ENCODE results near the gene ZBTB22. TPM values are rescaled to one million over a fixed set of nuclear protein-coding genes. Genes with fewer than 3 reads are reported as not detected.
"Not testable (repeated sequence)": the region's sequence is repeated elsewhere in the genome, so short reads cannot be mapped to it uniquely, and the experiment has no call there.

ZBTB22 gene
- total RNA-seq, 2 donors from 2014 or later, result 25.1 to 27.5 TPM

DNA sequence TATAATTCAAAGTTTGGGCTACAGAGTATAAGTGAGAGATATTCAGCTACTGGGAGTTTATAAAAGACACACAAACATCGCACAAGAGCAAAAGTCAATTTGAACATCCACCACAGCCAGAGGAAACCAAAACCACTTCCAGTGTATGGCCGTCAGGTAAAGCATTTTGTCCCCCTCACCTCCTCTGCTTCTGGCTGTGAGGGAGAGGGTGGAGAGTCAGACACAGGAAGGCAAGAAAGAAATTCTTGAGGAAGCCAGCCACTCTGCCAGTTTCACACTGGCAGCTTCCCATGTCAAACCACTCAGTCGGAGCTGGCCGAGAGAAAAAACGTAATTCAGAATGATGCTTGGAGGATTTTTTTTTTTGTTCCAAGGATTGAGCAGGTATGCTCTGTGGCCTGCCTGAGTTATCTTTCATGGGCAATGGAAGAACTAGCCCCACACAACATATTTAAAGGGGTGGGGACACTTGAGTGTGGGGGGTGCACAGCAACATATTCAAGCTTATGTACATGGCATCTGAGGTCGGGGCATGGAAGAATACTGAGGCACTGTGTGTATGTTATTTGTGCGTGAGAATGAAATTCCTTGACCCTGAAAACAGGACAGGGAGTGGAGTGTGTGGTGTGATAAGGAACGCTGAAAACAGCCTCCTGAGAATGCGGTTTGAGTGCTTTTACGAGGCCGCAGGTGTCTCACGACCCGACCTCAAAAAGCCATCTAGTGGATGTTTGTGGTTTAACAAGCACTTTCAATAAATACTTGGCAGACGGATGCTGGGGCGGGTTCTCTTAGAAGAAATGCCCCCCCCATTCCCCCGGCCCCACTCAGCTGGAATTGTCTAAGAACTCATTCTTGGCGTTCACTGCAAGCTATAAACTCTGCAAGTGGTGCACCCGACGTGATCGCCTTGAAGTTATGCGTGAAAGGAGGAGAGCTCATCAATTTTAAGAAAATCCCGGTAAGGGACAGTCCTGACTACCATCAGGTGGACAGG lies 27.5 kb upstream of the ZBTB22 start:
- 10% methylated on average over 22 of the region's 22 CpGs for WGBS
- DNase-seq (ENCODE audit: low spot score), result peak; percentile 77
- TF ChIP-seq POLR2AphosphoS5 (IDR thresholded peaks at IDR 0.05) (peak; percentile 76), POLR2A (IDR thresholded peaks at IDR 0.05) (no peak)
- TF ChIP-seq, protein P1, sequence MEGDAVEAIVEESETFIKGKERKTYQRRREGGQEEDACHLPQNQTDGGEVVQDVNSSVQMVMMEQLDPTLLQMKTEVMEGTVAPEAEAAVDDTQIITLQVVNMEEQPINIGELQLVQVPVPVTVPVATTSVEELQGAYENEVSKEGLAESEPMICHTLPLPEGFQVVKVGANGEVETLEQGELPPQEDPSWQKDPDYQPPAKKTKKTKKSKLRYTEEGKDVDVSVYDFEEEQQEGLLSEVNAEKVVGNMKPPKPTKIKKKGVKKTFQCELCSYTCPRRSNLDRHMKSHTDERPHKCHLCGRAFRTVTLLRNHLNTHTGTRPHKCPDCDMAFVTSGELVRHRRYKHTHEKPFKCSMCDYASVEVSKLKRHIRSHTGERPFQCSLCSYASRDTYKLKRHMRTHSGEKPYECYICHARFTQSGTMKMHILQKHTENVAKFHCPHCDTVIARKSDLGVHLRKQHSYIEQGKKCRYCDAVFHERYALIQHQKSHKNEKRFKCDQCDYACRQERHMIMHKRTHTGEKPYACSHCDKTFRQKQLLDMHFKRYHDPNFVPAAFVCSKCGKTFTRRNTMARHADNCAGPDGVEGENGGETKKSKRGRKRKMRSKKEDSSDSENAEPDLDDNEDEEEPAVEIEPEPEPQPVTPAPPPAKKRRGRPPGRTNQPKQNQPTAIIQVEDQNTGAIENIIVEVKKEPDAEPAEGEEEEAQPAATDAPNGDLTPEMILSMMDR (IDR thresholded peaks at IDR 0.05), result peak; percentile 14 to 72 (median 47)
- Histone ChIP-seq H3K27me3 (replicated peaks; ENCODE audit: insufficient read depth) (no peaks in the 10 kb centered on the region), H3K27ac (peak overlapping the region in 1 of 2 donors; percentile 45), H3K4me1 (replicated peaks) (no peaks in the 10 kb centered on the region), H3K36me3 (no peaks in the 10 kb centered on the region), H3K9me3 (no peaks in the 10 kb centered on the region), H3K4me3 (no peak overlapping the region)
- intact Hi-C loops (cut with DNase I), result no loop called here

DNA sequence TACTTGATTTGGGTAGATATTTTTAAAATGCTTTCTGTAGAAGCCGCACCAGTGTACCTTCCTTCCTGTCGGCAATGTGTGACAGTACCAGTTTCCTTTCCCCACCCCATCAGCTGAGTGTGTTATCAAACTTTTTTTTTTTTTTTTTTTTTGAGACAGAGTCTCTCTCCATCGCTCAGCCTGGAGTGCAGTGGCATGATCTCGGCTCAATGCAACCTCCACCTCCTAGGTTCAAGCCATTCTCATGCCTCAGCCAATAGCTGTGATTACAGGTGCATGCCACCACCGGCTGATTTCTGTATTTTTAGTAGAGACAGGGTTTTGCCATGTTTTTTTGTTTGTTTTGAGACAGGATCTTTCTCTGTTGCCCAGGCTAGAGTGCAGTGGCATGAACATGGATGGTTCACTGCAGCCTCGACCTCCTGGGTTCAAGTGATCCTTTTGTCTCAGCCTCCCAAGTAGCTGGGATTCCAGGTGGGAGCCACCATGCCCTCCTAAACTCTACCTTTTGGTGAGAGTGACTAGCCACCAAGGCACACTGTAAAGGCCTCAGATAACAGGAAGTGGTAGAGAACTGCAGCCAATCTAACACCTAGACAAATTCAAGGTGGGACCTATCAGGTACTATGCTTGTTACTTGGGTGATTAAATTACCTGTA lies 26.5 kb upstream of the ZBTB22 start:
- Histone ChIP-seq H3K4me1 (replicated peaks) (no peaks in the 10 kb centered on the region), H3K9me3 (no peaks in the 10 kb centered on the region), H3K27ac (no peak overlapping the region), H3K4me3 (no peak overlapping the region), H3K27me3 (replicated peaks; ENCODE audit: insufficient read depth) (no peaks in the 10 kb centered on the region), H3K36me3 (no peaks in the 10 kb centered on the region)
- 76% methylated on average over 6 of the region's 6 CpGs for WGBS
- intact Hi-C loops (cut with DNase I), result no loop called here
- TF ChIP-seq POLR2A (IDR thresholded peaks at IDR 0.05) (no peak), POLR2AphosphoS5 (IDR thresholded peaks at IDR 0.05) (no peak)
- TF ChIP-seq, protein P1 (IDR thresholded peaks at IDR 0.05), result no peak
- no peak for DNase-seq (ENCODE audit: low spot score)

DNA sequence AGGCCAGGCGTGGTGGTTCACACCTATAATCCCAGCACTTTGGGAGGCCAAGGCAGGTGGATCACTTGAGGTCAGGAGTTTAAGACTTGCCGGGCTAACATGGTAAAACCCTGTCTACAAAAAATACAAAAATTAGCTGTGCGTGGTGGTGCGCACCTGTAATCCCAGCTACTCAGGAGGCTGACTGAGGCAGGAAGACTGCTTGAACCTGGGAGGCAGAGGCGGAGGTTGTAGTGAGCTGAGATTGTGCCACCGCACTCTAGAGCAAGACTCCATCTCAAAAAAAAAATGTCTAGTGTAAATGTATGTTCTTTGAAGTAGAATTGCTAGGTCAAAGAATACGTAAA lies 26.0 kb upstream of the ZBTB22 start:
- H3K9me3 ChIP-seq; DNase-seq (ENCODE audit: low spot score); H3K4me3 ChIP-seq; H3K27me3 ChIP-seq (replicated peaks; ENCODE audit: insufficient read depth); H3K36me3 ChIP-seq; H3K27ac ChIP-seq; H3K4me1 ChIP-seq (replicated peaks); intact Hi-C loops (cut with DNase I): not testable (repeated sequence)
- WGBS, result 97% methylated on average over 7 of the region's 7 CpGs

DNA sequence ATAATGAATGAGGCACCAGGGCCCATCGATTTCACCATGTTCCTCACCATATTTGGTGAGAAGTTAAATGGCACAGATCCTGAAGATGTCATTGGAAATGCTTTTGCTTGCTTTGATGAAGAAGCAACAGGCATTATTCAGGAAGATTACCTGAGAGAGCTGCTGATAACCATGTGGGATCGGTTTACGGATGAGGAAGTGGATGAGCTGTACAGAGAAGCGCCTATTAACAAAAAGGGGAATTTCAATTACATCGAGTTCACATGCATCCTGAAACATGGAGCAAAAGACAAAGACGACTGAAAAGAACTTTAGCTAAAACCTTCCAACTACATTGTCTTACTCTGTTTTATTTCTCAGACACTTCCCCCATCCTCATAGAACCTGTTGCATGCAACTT lies 21.6 kb upstream of the ZBTB22 start:
- intact Hi-C loops (cut with DNase I), result no loop called here
- H3K9me3 ChIP-seq, result no peaks in the 10 kb centered on the region
- H3K27me3 ChIP-seq (replicated peaks; ENCODE audit: insufficient read depth), result no peaks in the 10 kb centered on the region
- TF ChIP-seq, protein P1 (IDR thresholded peaks at IDR 0.05), result no peak
- TF ChIP-seq POLR2AphosphoS5 (IDR thresholded peaks at IDR 0.05) (no peak), POLR2A (IDR thresholded peaks at IDR 0.05) (no peak)
- no peak overlapping the region for H3K4me3 ChIP-seq
- WGBS, result 74% methylated on average over 6 of the region's 6 CpGs
- H3K36me3 ChIP-seq, result no peaks in the 10 kb centered on the region
- DNase-seq (ENCODE audit: low spot score), result no peak
- H3K4me1 ChIP-seq (replicated peaks), result no peaks in the 10 kb centered on the region
- H3K27ac ChIP-seq, result no peak overlapping the region

DNA sequence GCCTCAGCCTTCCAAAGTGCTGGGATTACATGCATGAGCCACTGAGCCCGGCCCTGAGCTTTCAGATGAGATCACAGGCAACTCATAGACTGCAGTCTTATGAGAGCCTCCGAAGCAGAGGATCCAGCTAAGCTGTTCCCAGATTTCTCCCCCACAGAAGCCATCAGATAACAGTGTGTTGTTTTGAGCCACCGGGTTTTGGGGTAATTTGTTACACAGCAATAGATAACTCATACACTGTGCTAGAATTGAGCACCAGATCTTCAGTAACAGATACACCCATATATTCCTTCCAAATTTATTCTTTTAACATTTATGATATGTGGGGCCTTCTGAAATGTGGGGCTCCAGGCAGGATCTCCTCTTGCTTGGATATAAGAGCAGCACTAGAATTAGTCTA lies 19.0 kb upstream of the ZBTB22 start:
- Histone ChIP-seq H3K36me3 (no peaks in the 10 kb centered on the region), H3K27ac (no peak overlapping the region), H3K4me3 (no peak overlapping the region), H3K4me1 (replicated peaks) (no peaks in the 10 kb centered on the region), H3K9me3 (no peaks in the 10 kb centered on the region), H3K27me3 (replicated peaks; ENCODE audit: insufficient read depth) (no peaks in the 10 kb centered on the region)
- WGBS, result 94% methylated on average over 3 of the region's 3 CpGs
- no peak for DNase-seq (ENCODE audit: low spot score)
- TF ChIP-seq, protein P1 (IDR thresholded peaks at IDR 0.05), result no peak
- TF ChIP-seq POLR2AphosphoS5 (IDR thresholded peaks at IDR 0.05), result no peak
- TF ChIP-seq POLR2A (IDR thresholded peaks at IDR 0.05), result no peak
- intact Hi-C loops (cut with DNase I), result no loop called here

Data from prostate gland (tissue), 2 donors.